ENCODE results near the gene ADCY1. TPM values are rescaled to one million over a fixed set of nuclear protein-coding genes. Genes with fewer than 3 reads are reported as not detected.

ADCY1 gene
- total RNA-seq, 4 donors from 2014 or later = 2.3 to 4.8 (median 2.8) TPM

DNA sequence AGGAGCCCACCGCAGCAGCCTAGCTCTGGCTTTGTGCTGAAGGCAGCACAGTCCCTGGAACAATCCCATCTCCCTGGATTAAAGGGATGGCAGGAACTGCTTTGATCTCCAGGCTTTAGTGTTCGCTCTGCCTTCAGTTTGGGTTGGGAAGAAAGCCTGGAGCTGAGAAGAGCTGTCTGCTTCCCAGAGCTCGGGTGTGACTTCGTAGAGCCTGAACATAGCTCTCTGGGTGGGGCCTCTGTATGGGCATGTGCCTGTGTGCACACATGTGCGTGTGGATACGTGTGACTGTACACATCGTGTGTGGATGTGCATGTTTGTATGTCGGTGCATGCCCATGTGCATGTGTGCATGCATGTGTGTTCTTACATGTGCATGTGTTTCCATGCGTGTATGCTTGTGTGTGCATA lies 8.7 kb downstream of the ADCY1 start:
- no peak for ATAC-seq (ENCODE audit: low FRiP score)
- no peak for DNase-seq (ENCODE audit: low spot score)
- TF ChIP-seq, protein P1, sequence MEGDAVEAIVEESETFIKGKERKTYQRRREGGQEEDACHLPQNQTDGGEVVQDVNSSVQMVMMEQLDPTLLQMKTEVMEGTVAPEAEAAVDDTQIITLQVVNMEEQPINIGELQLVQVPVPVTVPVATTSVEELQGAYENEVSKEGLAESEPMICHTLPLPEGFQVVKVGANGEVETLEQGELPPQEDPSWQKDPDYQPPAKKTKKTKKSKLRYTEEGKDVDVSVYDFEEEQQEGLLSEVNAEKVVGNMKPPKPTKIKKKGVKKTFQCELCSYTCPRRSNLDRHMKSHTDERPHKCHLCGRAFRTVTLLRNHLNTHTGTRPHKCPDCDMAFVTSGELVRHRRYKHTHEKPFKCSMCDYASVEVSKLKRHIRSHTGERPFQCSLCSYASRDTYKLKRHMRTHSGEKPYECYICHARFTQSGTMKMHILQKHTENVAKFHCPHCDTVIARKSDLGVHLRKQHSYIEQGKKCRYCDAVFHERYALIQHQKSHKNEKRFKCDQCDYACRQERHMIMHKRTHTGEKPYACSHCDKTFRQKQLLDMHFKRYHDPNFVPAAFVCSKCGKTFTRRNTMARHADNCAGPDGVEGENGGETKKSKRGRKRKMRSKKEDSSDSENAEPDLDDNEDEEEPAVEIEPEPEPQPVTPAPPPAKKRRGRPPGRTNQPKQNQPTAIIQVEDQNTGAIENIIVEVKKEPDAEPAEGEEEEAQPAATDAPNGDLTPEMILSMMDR (IDR thresholded peaks at IDR 0.05) = no peak

DNA sequence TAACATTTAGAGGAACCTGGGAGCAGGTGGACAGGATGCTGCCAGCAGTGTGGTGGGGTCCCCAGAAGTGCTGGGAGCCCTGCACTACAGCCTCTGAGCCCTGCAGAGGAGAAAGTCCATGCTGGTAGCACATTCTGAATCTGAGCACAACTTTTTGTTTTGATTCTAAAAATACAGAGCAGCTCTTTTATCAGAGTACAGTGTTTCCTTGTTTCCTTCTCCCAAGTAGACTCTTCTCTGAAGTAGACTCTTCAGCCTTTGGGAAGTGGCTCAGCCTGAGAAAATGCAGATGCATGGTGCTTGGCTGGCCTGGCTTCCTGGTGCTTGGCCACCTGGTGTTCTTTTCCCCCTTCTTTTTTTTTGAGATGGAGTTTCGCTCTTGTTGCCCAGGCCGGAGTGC lies 9.1 kb downstream of the ADCY1 start:
- TF ChIP-seq, protein P1 (IDR thresholded peaks at IDR 0.05) = no peak
- ATAC-seq (ENCODE audit: low FRiP score) (no peak), DNase-seq (ENCODE audit: low spot score) (no peak)

DNA sequence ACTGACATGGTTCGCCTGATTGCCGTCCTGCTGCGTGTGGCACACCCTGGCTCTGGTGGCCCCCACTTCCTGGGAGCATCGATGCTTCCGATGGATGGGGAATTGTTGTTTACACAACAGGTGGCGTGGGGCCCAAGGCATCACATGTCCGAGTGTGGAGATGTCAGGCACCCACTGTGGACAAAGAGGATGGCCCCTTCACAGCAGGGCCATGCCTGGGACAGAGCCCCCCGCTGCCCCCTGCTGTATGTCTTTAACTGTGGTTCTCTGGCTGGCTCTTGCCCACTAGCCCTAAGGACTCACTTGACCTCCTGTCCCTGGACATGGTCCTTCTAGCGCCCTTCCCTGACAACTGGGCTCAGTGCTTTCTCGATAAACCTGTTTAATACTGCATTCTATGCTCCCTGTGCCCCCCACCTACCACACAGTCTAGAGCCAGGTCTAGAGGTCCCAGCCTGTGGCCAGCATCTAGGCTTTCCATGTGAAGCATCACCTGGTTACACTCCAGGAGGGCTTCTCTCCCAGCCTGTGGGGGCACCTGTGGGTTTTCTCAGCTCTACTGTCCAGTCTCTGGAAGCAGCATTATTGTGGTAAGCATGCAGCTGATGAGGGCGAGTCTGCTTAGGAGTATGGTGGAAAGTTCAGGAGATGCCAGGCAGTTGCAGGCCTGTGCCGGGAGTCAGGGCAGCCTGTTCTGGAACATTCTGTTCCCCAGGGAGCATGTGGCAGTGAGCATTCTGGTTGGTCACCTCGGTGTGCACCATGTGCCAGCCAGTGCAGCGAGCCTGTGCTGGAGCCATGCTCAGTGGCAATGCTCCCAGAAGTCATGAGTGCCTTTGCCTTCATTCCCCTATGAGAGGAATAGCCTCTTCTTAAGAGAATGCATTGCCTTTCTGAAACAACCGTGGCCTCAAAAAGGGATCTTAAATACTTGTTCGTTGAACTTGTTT lies 10.4 kb downstream of the ADCY1 start:
- TF ChIP-seq, protein P1 (IDR thresholded peaks at IDR 0.05) = no peak
- DNase-seq (ENCODE audit: low spot score) = no peak
- ATAC-seq (ENCODE audit: low FRiP score) = no peak

DNA sequence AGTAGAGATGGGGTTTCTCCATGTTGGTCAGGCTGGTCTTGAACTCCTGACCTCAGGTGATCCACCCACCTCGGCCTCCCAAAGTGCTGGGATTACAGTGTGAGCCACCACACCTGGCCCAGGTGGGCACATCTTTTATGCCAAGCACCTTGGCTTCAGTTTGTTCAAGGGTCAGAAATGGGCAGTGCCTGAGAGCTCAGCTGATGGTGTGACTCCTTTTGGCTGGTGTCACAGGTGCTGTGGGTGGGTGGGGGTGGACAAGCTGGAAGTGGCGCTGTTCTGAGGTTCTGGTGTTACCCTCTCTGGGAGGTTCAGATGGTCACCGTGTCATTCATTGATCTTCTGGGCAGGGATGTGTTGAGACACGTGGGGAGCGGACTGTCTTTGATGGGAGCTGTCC lies 11.5 kb downstream of the ADCY1 start:
- TF ChIP-seq, protein P1 (IDR thresholded peaks at IDR 0.05) = no peak
- no peak for ATAC-seq (ENCODE audit: low FRiP score)
- no peak for DNase-seq (ENCODE audit: low spot score)

DNA sequence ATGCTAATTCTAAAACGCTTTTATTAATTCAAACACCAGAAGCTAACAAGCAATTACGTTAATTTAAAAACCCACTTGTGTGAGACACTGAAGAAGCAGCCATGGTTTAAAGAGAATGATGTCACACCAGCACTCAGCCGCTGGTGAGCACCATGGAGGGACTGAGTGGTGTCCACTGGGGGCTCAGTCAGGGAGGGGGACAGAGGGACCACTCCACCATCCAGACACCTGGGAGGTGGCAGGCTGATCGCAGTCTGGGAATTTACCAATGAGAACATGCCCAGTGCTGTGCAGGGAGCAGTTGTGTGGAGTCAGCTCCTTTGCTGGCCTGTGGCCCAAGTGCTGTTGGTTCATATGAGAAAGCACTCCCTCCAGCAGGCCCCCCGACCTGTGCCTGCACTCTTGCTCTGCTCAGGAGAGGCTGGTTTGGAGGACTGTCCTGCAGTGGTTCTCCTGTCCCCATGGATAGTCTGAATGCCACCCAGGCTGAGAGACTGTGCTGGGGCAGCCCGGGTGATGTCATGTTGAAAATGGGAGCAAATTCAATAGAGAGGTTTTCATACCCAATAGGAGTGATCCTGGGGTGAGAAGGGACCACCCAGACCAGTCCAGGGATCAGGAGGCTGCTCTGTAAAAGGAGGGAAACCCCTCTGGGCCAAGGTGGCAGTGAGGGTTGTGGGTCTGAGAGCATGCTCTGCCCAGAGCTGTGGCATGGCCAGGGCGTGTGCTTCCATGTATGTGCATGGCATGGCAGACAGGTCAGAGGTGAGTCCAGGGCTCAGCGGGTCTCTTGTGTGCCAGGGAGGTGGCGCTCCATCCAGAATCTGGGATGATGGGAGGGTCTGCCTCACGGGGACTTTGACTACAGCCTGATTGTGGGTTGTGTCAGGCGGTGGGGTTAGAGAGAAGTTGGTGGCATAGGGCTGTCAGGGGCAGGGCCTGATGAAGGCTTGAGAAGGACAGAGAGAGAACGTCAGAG lies 12.7 kb downstream of the ADCY1 start:
- TF ChIP-seq, protein P1 (IDR thresholded peaks at IDR 0.05) = no peak
- ATAC-seq (ENCODE audit: low FRiP score) = no peak
- no peak for DNase-seq (ENCODE audit: low spot score)

DNA sequence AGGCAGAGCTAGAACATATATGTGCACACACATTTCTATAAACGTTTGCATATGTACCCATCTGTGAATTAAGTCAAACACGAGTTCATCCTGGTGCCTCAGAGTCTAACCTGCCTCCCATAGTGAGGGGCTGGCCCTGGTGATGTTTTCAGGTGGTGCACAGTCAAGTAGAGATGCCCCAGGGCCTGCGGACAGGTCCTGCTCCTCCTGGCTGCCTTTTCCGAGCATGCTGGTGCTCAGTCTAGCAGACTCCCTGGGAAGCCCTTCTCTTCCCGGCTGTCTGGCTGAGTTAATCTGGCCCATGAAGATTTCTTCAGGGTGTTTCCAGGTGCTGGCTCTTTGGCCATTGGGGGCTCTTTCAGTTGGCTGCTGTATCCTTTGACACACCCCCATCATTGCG lies 14.3 kb downstream of the ADCY1 start:
- TF ChIP-seq, protein P1 (IDR thresholded peaks at IDR 0.05) = no peak
- ATAC-seq (ENCODE audit: low FRiP score) = no peak
- DNase-seq (ENCODE audit: low spot score) = no peak
